AG04449 (cell line): Measurements from ENCODE around the gene SEC16B.

ENCODE experiments used
- CTCF ChIA-PET: fragments of 350-600 bp; formaldehyde crosslinking; extraction: SDS; loops from one replicate; lab custom pipeline; 2021; ENCODE audit warnings: antibody characterized with exemption; lab: Yijun Ruan, JAX
- POLR2A ChIA-PET: fragments of 400-600, 350-600 bp; formaldehyde crosslinking; extraction: SDS; loops from one replicate; lab custom pipeline; 2020; ENCODE audit warnings: antibody characterized with exemption, inconsistent platforms; lab: Yijun Ruan, JAX
- DNase-seq: peaks from one replicate; pipeline ENCODE4 v3.0.0-alpha.2; 2010; ENCODE audit warnings: low read depth, low spot score
- H3K4me3 ChIP-seq: 2 replicates; pipeline ENCODE4 v1.5.1; 2011; ENCODE audit warnings: low read depth, mild to moderate bottlenecking, control low read depth, low read length
- TF ChIP-seq, protein P1 (sequence below): IDR thresholded peaks from one replicate; pipeline ENCODE4 v1.5.1; 2011; ENCODE audit warnings: mild to moderate bottlenecking, moderate library complexity, low read length, control low read depth, inconsistent platforms; ENCODE audit not compliant: insufficient read depth; ENCODE audit errors: missing control alignments

Gene SEC16B

DNA sequence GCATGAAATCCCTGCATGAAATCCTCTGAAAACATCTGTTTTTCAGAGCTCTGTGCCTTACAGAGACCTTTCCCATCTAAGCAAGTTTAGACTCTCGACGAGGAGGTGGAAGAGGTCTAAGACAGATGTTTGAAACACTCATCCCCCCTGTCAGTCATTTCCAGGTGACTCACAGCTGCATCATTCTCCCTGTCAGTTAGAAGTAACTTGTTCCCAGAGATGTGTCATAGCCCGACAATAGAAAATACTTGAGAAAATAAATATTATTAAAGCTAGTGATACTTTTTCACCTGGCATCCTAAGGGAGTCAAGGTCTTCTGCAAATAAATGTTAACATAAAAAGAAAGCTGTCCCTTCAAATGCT, 41.6 kb upstream of the SEC16B start:
- ChIA-PET CTCF (interaction anchor here (0.9 to 2.4 kb wide), 6 partner anchors 10 to 271 kb away, joined by 3 to 17 read pairs (median 3); no protein-coding TSS in a partner anchor), POLR2A (no interaction called here)
- DNase-seq = no peak
- TF ChIP-seq, protein P1, sequence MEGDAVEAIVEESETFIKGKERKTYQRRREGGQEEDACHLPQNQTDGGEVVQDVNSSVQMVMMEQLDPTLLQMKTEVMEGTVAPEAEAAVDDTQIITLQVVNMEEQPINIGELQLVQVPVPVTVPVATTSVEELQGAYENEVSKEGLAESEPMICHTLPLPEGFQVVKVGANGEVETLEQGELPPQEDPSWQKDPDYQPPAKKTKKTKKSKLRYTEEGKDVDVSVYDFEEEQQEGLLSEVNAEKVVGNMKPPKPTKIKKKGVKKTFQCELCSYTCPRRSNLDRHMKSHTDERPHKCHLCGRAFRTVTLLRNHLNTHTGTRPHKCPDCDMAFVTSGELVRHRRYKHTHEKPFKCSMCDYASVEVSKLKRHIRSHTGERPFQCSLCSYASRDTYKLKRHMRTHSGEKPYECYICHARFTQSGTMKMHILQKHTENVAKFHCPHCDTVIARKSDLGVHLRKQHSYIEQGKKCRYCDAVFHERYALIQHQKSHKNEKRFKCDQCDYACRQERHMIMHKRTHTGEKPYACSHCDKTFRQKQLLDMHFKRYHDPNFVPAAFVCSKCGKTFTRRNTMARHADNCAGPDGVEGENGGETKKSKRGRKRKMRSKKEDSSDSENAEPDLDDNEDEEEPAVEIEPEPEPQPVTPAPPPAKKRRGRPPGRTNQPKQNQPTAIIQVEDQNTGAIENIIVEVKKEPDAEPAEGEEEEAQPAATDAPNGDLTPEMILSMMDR = no peak
- H3K4me3 ChIP-seq = no peak overlapping the region

DNA sequence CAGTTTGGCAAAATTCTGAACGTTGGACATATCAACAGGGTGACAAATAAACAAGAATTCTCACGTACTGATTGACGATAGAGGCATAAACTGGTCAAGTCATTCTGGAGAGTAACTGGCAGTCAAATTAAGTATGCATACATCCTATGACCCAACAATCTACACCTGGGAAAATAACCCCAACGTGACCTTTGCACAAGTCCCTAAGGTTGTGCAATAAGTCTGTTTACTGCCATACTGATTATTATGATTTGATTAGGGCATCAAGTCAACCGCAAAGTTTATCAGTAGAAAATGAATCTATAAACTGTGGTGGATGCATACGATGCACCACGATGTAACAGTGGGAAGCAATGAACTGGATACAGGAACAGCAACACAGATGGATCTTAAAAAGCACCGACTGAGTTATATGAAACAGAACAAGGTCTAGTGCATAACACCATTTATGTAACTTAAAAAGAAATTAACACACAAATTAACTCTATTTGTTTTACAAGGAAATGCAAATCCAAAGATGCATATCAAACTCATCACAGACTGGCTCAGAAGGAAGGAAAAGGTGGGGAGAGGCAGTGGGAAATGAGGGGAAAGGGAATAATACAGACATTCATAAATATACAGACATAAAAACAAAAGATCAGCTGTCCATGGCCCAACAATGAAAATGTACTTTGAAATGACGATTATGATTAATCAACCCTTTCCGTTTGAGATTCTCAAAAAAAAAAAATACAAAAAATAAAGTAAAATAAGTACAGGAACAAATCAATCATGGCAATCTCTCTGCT, 41.0 kb upstream of the SEC16B start:
- ChIA-PET CTCF (interaction anchor here (0.9 to 2.4 kb wide), 5 partner anchors 11 to 272 kb away, joined by 3 to 17 read pairs (median 3); no protein-coding TSS in a partner anchor), POLR2A (no interaction called here)
- no peak overlapping the region for H3K4me3 ChIP-seq
- no peak for DNase-seq
- TF ChIP-seq, protein P1 = no peak

DNA sequence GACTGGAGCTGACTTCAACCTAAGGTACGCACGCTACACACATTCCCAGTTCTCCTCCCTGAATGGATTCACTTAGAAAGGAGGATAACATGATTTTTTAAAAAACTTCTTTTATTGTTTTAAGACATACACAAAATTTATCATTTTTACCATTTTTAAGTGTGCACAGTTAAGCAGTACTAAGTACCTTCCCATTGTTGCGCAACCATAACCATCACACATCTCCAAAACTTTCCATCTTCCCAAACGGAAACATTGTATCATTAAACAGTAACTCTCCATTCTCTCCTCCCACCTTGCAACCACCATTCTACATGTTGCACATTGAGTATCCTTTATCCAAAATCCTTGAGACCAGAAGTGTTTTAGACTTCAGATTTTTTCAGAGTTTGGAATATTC, 36.2 kb upstream of the SEC16B start:
- no peak overlapping the region for H3K4me3 ChIP-seq
- ChIA-PET CTCF (interaction anchor here (4.6 kb wide), 1 partner anchor 25 kb away, joined by 24 read pairs; no protein-coding TSS in a partner anchor), POLR2A (no interaction called here)
- TF ChIP-seq, protein P1 = no peak
- DNase-seq = no peak

DNA sequence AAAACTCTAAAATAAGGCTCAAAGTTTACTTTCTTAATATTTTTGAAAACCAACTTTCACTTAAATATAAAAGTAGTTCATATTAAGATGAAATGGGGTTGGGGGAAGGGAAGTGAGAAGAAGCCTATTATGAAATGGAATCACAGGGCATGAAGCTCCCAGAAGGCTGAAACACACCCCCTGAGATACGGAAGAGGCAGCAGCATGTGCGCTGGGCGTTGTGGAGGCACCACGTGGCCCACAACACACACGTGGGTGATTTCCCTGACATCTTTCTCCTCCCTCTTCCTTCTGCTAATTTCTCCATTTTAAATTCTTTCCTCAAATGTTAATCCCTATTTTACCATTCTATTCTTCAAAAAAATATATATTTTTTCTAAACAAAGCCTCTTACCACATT, 35.6 kb upstream of the SEC16B start:
- ChIA-PET POLR2A (no interaction called here), CTCF (interaction anchor here (1.0 to 4.6 kb wide), 2 partner anchors 26 to 27 kb away, joined by 4 to 24 read pairs; no protein-coding TSS in a partner anchor)
- DNase-seq = no peak
- no peak overlapping the region for H3K4me3 ChIP-seq
- TF ChIP-seq, protein P1 = no peak

DNA sequence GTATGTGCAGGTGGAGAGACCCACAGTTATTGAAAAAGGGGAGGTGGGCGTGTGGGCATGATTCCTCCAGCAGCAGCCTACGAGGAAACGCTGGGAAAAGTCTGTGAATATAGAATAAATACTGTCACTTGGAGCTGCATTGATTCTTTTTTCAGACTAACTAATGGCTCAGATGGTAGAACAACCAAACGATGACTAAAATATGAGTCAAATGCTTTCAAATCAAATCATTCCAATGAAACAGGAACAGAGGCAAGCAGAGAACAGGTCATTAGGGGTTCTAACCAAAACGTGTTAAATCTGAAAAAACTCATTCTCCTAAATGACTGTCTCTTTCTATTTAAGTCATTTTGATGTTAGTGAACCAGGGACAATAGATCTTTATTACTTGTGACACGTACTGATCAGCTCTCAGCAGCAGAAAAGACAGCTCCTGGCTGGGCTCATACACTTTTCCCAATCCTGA, 35.1 kb upstream of the SEC16B start:
- CTCF ChIA-PET = interaction anchor here (1.0 to 4.6 kb wide), 2 partner anchors 26 kb away, joined by 4 to 24 read pairs; no protein-coding TSS in a partner anchor
- DNase-seq = no peak
- POLR2A ChIA-PET = no interaction called here
- H3K4me3 ChIP-seq = no peak overlapping the region
- TF ChIP-seq, protein P1 = no peak
